Measurements from ENCODE around the gene RARRES2.

The RARRES2 gene

GRCh38 chr7:150327308-150327707, 14.1 kb downstream of the RARRES2 start:
- no peak for TF ChIP-seq CTCF (conservative IDR thresholded peaks at IDR 0.05)

DNA sequence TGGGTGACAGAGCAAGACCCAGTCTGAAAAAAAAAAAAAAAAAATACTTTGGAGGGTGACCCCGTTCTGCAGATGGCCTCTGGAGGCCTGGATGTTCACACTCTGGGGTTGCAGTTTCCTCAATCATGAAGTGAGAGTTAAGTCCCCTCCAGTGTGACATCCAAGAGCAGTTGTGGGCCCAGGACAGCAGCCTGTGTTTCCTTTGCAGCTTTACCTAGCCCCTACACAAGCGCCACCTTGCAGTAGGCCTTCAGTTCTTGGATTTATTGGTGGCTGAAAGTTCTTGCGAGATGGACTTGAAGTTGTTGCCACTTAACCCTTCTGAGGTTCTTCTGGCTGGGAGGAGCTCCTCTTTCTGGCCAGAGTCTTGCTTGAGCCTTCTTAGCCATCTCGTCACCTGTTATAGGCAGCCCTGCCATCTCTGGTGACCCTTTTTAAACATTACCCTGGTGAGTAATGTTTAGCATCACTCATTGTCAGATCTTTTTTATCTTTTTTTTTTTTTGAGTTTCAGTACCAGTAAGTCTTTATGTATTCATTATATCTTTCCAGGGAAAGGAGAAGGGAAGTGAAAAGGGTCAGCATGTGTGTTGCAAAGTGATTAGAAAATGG, 14.7 kb downstream of the RARRES2 start:
- no peak for TF ChIP-seq CTCF (conservative IDR thresholded peaks at IDR 0.05)
- no peak overlapping the region for H3K27ac ChIP-seq

More at GRCh38 chr7:150327308-150327707, 14.1 kb downstream of the RARRES2 start:
- no peak overlapping the region for H3K27ac ChIP-seq

DNA sequence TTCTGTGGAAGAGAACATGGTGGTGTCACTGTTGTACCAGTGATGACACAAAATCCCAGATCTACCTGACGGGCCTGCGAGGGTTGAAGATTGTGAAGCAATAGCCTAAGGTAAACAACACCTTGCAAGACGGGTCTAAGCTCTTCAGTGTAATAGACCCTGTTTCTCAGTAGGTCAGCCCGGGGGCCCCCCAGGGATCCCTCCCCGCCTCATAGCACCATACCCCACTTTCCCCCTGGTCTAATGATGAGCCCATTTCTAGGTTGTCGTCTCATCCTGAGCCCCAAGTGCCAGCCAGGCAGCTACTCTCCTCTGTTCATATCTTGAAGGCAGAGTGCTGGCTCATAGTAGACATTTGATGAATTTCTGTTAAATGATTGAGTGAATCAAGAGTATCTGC, 15.5 kb downstream of the RARRES2 start:
- no peak for TF ChIP-seq CTCF (conservative IDR thresholded peaks at IDR 0.05)
- H3K27ac ChIP-seq, result no peak overlapping the region

DNA sequence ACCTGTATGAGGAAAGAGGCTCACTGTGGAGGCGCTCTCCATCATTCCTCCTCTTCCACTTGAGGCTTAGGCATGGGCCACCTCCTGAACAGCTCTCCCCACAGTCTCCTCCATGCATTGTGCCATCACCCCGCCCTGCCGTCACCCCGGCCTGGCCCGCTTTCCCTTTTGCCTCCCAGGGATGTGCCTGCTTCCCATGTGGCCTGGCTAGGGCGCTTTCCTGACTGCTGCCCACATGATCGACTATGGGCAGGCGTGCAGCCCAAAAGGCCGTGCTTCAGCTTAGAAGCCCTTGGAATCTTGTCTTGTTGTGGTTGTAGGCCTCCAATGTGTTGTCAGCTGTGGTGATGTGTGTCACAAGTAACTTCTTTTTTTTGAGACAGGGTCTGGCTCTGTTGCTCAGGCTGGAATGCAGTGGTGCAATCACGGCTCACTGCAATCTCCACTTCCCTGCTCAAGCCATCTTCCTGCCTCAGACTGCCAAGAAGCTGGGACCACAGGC, 16.3 kb downstream of the RARRES2 start:
- peak overlapping the region; percentile 98; the same call in 1 of the 2 replicates for H3K27ac ChIP-seq
- no peak for TF ChIP-seq CTCF (conservative IDR thresholded peaks at IDR 0.05)

- no peak for TF ChIP-seq CTCF (conservative IDR thresholded peaks at IDR 0.05)
Observed at GRCh38 chr7:150324373-150324961, 17.0 kb downstream of the RARRES2 start.

GRCh38 chr7:150323682-150324372, 17.6 kb downstream of the RARRES2 start:
- H3K27ac ChIP-seq, result peak overlapping the region; percentile 98
- TF ChIP-seq CTCF (conservative IDR thresholded peaks at IDR 0.05), result peak; percentile 9

More at GRCh38 chr7:150324373-150324961, 17.0 kb downstream of the RARRES2 start:
- H3K27ac ChIP-seq, result peak overlapping the region; percentile 98
